H1 (cell line): ENCODE results near the gene LGI4. TPM values are rescaled to one million over a fixed set of nuclear protein-coding genes. Genes with fewer than 3 reads are reported as not detected.

Experiments used
- CHD7 ChIP-seq: fragments of 300-600 bp; sonication (generic); IDR thresholded peaks from 2 replicates; pipeline ENCODE4 v1.7.1; 2012; ENCODE audit warnings: low read length, moderate library complexity, mild to moderate bottlenecking, inconsistent platforms; ENCODE audit not compliant: insufficient replicate concordance
- EZH2 ChIP-seq: fragments of 200-600 bp; sonication (generic); IDR thresholded peaks from 2 replicates; pipeline ENCODE4 v1.7.1; 2012; ENCODE audit warnings: low read depth, mild to moderate bottlenecking, moderate library complexity, low read length, inconsistent platforms; ENCODE audit not compliant: severe bottlenecking
- polyA plus RNA-seq, 7 experiments: library from polyadenylated mRNA; depleted of rRNA in 3 of 7; stranded (reverse) in 5 of 7; unstranded in 2 of 7; fragments of >200 nt in 5 of 7; fragments of 200-250 nt in 2 of 7; gene quantifications; 1 replicate in 5 of 7; 2 replicates in 1 of 7; 4 replicates in 1 of 7; pipeline versions ENCODE4 v1.2.1 to v1.2.3, GENCODE V29; 2011 to 2013; ENCODE audit warnings: missing spikeins in 2 of 7, mixed read lengths in 2 of 7
- total RNA-seq: library from RNA; stranded (reverse); fragmentation: NEBNext Ultra II Directional; extraction: Animal tissue kit (Norgen Biotek cat#: 25700); gene quantifications from 2 replicates; pipeline ENCODE4 v1.2.1, GENCODE V29; 2021

Gene LGI4
- total and polyA plus RNA-seq, 2 of the 8 experiments (the other 6 are each of a cell fraction or from before 2014, with no cell fraction given): 2.0 to 8.2 TPM

- TF ChIP-seq CHD7 (no peak), EZH2 (no peak)
Observed at GRCh38 chr19:35161434-35161743, 26.5 kb upstream of the LGI4 start (continued).
